Body of pancreas (tissue), 4 donors: Measurements from ENCODE around the gene CLDN6.

ENCODE experiments used
- POLR2A ChIP-seq, 3 donors: fragments of 450-650 bp; IDR thresholded peaks; one replicate each; pipeline ENCODE4 v1.6.1; 2016; ENCODE audit warnings: antibody characterized with exemption in 3 of 3, mild to moderate bottlenecking in 2 of 3
- TF ChIP-seq, protein P1 (sequence below), 7 experiments: fragments of 450-650 bp in 4 of 7; fragments of 200-600 bp in 3 of 7; sonication (generic) in 3 of 7; IDR thresholded peaks; one replicate each; pipeline ENCODE4 v1.5.1; 2016 to 2019; ENCODE audit warnings: antibody characterized with exemption in 7 of 7

DNA sequence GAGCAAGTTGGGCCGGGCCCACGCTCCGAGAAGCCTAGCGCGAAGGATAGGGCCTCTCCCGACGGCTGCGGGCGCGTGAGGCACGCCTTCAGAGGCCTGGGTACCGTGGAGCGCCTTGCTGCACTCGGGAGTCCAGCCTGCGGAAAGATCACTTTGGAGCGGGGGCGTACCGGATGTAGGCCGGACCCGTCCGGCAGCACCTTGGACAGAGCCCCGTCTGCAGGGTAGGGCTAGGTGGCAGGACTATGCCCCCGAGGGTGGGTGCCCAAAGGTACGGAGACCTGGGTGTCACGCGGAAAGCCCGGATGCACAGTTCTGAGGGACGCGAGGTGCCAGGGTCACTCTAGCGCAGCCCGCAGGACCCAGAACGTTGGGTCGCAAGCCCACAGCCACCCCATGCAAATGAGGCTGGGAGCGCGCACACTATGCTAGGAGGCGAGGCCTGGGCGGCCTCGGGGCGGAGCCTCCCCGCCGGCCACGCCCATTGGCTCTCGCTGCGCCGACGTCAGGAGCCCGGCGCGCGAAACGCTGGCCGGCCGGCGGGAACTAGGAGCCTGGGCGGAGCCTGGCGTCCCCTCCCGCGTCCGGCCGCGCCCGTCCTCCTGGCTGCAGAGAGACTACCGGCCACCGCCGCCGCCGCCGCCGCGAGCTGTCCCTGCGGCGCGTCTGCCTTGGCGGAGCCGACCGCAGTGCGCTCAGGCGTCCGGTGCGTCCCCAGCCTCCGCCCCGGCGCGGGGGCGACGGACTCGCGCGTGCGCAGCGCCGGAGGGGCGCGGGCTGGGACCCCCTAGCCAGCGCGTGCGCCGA, 49.0 kb downstream of the CLDN6 start, which contains the start of gene PAQR4:
- TF ChIP-seq, protein P1, sequence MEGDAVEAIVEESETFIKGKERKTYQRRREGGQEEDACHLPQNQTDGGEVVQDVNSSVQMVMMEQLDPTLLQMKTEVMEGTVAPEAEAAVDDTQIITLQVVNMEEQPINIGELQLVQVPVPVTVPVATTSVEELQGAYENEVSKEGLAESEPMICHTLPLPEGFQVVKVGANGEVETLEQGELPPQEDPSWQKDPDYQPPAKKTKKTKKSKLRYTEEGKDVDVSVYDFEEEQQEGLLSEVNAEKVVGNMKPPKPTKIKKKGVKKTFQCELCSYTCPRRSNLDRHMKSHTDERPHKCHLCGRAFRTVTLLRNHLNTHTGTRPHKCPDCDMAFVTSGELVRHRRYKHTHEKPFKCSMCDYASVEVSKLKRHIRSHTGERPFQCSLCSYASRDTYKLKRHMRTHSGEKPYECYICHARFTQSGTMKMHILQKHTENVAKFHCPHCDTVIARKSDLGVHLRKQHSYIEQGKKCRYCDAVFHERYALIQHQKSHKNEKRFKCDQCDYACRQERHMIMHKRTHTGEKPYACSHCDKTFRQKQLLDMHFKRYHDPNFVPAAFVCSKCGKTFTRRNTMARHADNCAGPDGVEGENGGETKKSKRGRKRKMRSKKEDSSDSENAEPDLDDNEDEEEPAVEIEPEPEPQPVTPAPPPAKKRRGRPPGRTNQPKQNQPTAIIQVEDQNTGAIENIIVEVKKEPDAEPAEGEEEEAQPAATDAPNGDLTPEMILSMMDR (IDR thresholded peaks at IDR 0.05), result peak in 1 of 7 experiments; percentile 30
- peak in 2 of 3 donors; percentile 24 to 56 for TF ChIP-seq POLR2A (IDR thresholded peaks at IDR 0.05)
